Endodermal cell (in vitro differentiated cells): ENCODE measurements around the gene FAM181A. TPM values are rescaled to one million over a fixed set of nuclear protein-coding genes. Genes with fewer than 3 reads are reported as not detected.

Experiments used
- DNase-seq: peaks from one replicate; pipeline ENCODE4 v3.0.0-alpha.2; 2017
- H3K27ac ChIP-seq: 2 replicates; pipeline ENCODE4 v1.5.1; 2013; ENCODE audit warnings: mild to moderate bottlenecking, low read depth, low read length, moderate library complexity
- H3K27me3 ChIP-seq: 2 replicates; pipeline ENCODE4 v1.6.1; 2013; ENCODE audit warnings: mild to moderate bottlenecking, low read length, moderate library complexity; ENCODE audit not compliant: insufficient read depth, control insufficient read depth, poor library complexity, severe bottlenecking
- H3K36me3 ChIP-seq: 2 replicates; pipeline ENCODE4 v1.7.0; 2013; ENCODE audit warnings: mild to moderate bottlenecking, low read length, moderate library complexity; ENCODE audit not compliant: control insufficient read depth, insufficient read depth
- H3K4me1 ChIP-seq: one replicate; pipeline ENCODE4 v1.7.0; 2013; ENCODE audit warnings: low read length; ENCODE audit not compliant: control insufficient read depth, insufficient read depth
- H3K4me3 ChIP-seq: 2 replicates; pipeline ENCODE4 v1.5.1; 2013; ENCODE audit warnings: mild to moderate bottlenecking, low read length, moderate library complexity
- H3K9ac ChIP-seq: 2 replicates; pipeline ENCODE4 v1.6.1; 2013; ENCODE audit warnings: mild to moderate bottlenecking, low read length, moderate library complexity; ENCODE audit not compliant: poor library complexity, severe bottlenecking; ENCODE audit errors: extremely low read depth
- H3K9me3 ChIP-seq: 2 replicates; pipeline ENCODE4 v1.6.1; 2013; ENCODE audit warnings: mild to moderate bottlenecking, low read length, moderate library complexity; ENCODE audit not compliant: control insufficient read depth
- H3K27ac Mint-ChIP-seq: 2 replicates; pipeline ENCODE4 v1.8.0; 2020; ENCODE audit warnings: mixed read lengths
- H3K27me3 Mint-ChIP-seq: 2 replicates; pipeline ENCODE4 v1.8.0; 2021; ENCODE audit warnings: mild to moderate bottlenecking, mixed read lengths; ENCODE audit not compliant: insufficient read depth
- H3K36me3 Mint-ChIP-seq: 2 replicates; pipeline ENCODE4 v1.8.0; 2020; ENCODE audit warnings: low read depth, mixed read lengths
- H3K4me1 Mint-ChIP-seq: 2 replicates; pipeline ENCODE4 v1.8.0; 2020; ENCODE audit warnings: mixed read lengths
- H3K4me3 Mint-ChIP-seq: 2 replicates; pipeline ENCODE4 v1.8.0; 2020; ENCODE audit warnings: mild to moderate bottlenecking, moderate library complexity, mixed read lengths
- H3K9me3 Mint-ChIP-seq: 2 replicates; pipeline ENCODE4 v1.8.0; 2020; ENCODE audit warnings: mild to moderate bottlenecking, mixed read lengths
- CTCF ChIP-seq: fragments of 200-600 bp; sonication (generic); conservative IDR thresholded peaks from 2 replicates; pipeline ENCODE4 v1.5.0; 2021; ENCODE audit warnings: antibody characterized with exemption, mild to moderate bottlenecking
- WGBS, 2 experiments: methylation state at CpG; one replicate each; pipeline versions ENCODE4 v1.1.5 to v1.1.7; 2013; ENCODE audit warnings: missing lambda C conversion rate in 2 of 2, mixed read lengths in 1 of 2; ENCODE audit not compliant: insufficient coverage in 1 of 2, insufficient read length in 1 of 2; 5-methylcytosine and 5-hydroxymethylcytosine counted together
- microRNA-seq: library from miRNA; unstranded; fragments of <30 nt; microRNA quantifications from one replicate; pipeline ENCODE4 v1.2.0, GENCODE V29; 2020; ENCODE audit warnings: borderline microRNAs expressed
- total RNA-seq, 2 donors: library from RNA; stranded (reverse); fragmentation: NEBNext Ultra II Directional in 1 of 2; extraction: Animal tissue kit (Norgen Biotek cat#: 25700) in 1 of 2; gene quantifications; 2 replicates in 1 of 2; 3 replicates in 1 of 2; pipeline ENCODE4 v1.2.1, GENCODE V29; 2021

FAM181A gene
- total RNA-seq, 2 donors from 2014 or later, result not detected

- Mint-ChIP-seq H3K4me3 (no peak overlapping the region), H3K36me3 (no peaks in the 10 kb centered on the region), H3K27me3 (peaks cover 3% of the 10 kb centered on the region), H3K27ac (no peak overlapping the region), H3K9me3 (no peaks in the 10 kb centered on the region), H3K4me1 (peaks cover 4% of the 10 kb centered on the region)
- no peaks in the 10 kb centered on the region for H3K4me1 ChIP-seq
- H3K27ac ChIP-seq, result no peak overlapping the region
- no peaks in the 10 kb centered on the region for H3K27me3 ChIP-seq
- H3K4me3 ChIP-seq, result no peak overlapping the region
- no peak for DNase-seq
- H3K9me3 ChIP-seq, result no peaks in the 10 kb centered on the region
- H3K36me3 ChIP-seq, result no peaks in the 10 kb centered on the region
- no peak for TF ChIP-seq CTCF
- 94 to 100% methylated on average over 2 to 5 of the region's 5 CpGs for WGBS, 2 experiments
- H3K9ac ChIP-seq, result no peak overlapping the region
Observed at GRCh38 chr14:93977171-93977570, 50.0 kb downstream of the FAM181A start.

GRCh38 chr14:93977790-93978581 is 50.8 kb downstream of the FAM181A start:
- DNase-seq, result no peak
- H3K4me1 Mint-ChIP-seq, result peaks cover 6% of the 10 kb centered on the region
- no peaks in the 10 kb centered on the region for H3K36me3 Mint-ChIP-seq
- Histone ChIP-seq H3K4me1 (no peaks in the 10 kb centered on the region), H3K4me3 (no peak overlapping the region), H3K27me3 (no peaks in the 10 kb centered on the region), H3K36me3 (no peaks in the 10 kb centered on the region), H3K9me3 (no peaks in the 10 kb centered on the region), H3K27ac (no peak overlapping the region), H3K9ac (no peak overlapping the region)
- H3K4me3 Mint-ChIP-seq, result no peak overlapping the region
- TF ChIP-seq CTCF, result no peak
- H3K27me3 Mint-ChIP-seq, result peaks cover 3% of the 10 kb centered on the region
- 90 to 92% methylated on average over 8 to 10 of the region's 11 CpGs for WGBS, 2 experiments
- no peak overlapping the region for H3K27ac Mint-ChIP-seq
- H3K9me3 Mint-ChIP-seq, result no peaks in the 10 kb centered on the region

- Histone ChIP-seq H3K36me3 (no peaks in the 10 kb centered on the region), H3K9me3 (no peaks in the 10 kb centered on the region), H3K4me3 (no peak overlapping the region), H3K9ac (no peak overlapping the region), H3K27me3 (no peaks in the 10 kb centered on the region), H3K4me1 (peaks cover under 1% of the 10 kb centered on the region), H3K27ac (no peak overlapping the region)
- Mint-ChIP-seq H3K36me3 (no peaks in the 10 kb centered on the region), H3K27ac (no peak overlapping the region), H3K4me3 (no peak overlapping the region), H3K9me3 (no peaks in the 10 kb centered on the region), H3K27me3 (peaks cover 3% of the 10 kb centered on the region), H3K4me1 (peaks cover 6% of the 10 kb centered on the region)
- no peak for DNase-seq
- 83 to 86% methylated on average over 2 to 4 of the region's 4 CpGs for WGBS, 2 experiments
- TF ChIP-seq CTCF, result no peak
Observed at GRCh38 chr14:93978735-93979134, 51.6 kb downstream of the FAM181A start.

Small RNAs within 50 kb of the gene (microRNA-seq; reads per million reads assigned to microRNA genes)
- not detected for gene MIR4506

Other genes starting within 250 kb of the FAM181A start
- gene PRIMA1, start 138.9 kb upstream of the FAM181A start, total RNA-seq, result 10 to 100 TPM in 1 of 2 donors, 1 to 10 TPM in 1; 10.0 to 20.8 TPM
- under 1 TPM in 1 of 2 donors, not detected in 1; 0.11 TPM for gene ASB2, start 49.2 kb downstream of the FAM181A start, total RNA-seq
- gene CCDC197, start 70.0 kb downstream of the FAM181A start, total RNA-seq, result not detected
- gene OTUB2, start 99.0 kb downstream of the FAM181A start, total RNA-seq, result 1 to 10 TPM; 6.3 to 6.7 TPM
- 100 to 1,000 TPM; 131 to 137 TPM for gene DDX24, start 153.9 kb downstream of the FAM181A start, total RNA-seq
- gene IFI27L1, start 154.0 kb downstream of the FAM181A start, total RNA-seq, result 10 to 100 TPM; 40.0 to 47.2 TPM
- 1 to 10 TPM; 1.9 to 9.0 TPM for gene IFI27, start 183.4 kb downstream of the FAM181A start, total RNA-seq
- 10 to 100 TPM; 36.0 to 43.7 TPM for gene IFI27L2, start 202.3 kb downstream of the FAM181A start, total RNA-seq
- 1 to 10 TPM; 4.6 to 8.4 TPM for gene PPP4R4, start 247.0 kb downstream of the FAM181A start, total RNA-seq